GM12878 (cell line): Measurements from ENCODE around the gene NLRP10. TPM values are rescaled to one million over a fixed set of nuclear protein-coding genes. Genes with fewer than 3 reads are reported as not detected.

Experiments used
- ATAC-seq: fragments of 200-7000 bp; cut with Tn5 transposase; 3 replicates; pipeline ENCODE4 v1.9.1; 2020; ENCODE audit warnings: mild to moderate bottlenecking, moderate library complexity
- BruUV-seq: library from RNA; stranded (reverse); fragments of 400-500 nt; replicated peaks from 2 replicates; lab custom pipeline; 2021; lab: Mats Ljungman, UMichigan
- CTCF ChIA-PET: fragments of 300-600 bp; sonication (Branson Sonifier 250); formaldehyde crosslinking; extraction: SDS; loops from one replicate; lab custom pipeline; 2021; ENCODE audit warnings: inconsistent platforms; lab: Yijun Ruan, JAX
- POLR2A ChIA-PET: fragments of 350-600 bp; formaldehyde crosslinking; extraction: SDS; loops from one replicate; lab custom pipeline; 2021; ENCODE audit warnings: inconsistent platforms; lab: Charles Lee
- RAD21 ChIA-PET: fragments of 300-600 bp; sonication (Branson Sonifier 250); formaldehyde crosslinking; loops from one replicate; lab custom pipeline; 2023; ENCODE audit warnings: antibody characterized with exemption; ENCODE audit not compliant: unreplicated experiment; lab: Charles Lee
- SMC1A ChIA-PET: fragments of 300-600 bp; sonication (Branson Sonifier 250); formaldehyde crosslinking; loops from one replicate; lab custom pipeline; 2023; ENCODE audit not compliant: unreplicated experiment, uncharacterized antibody; lab: Charles Lee
- DNase-seq: peaks from one replicate; pipeline ENCODE4 v3.0.0-alpha.2; 2011; ENCODE audit warnings: low read depth, low spot score
- FAIRE-seq: peaks from 3 replicates; lab custom pipeline; 2011; peaks lifted over from hg19 to GRCh38; lab: Jason Lieb, UNC
- H2AFZ ChIP-seq: 2 replicates; pipeline ENCODE4 v1.6.0; 2011; ENCODE audit warnings: low read depth, low read length, control low read depth; ENCODE audit not compliant: control insufficient read depth
- H3K27ac ChIP-seq: 2 replicates; pipeline ENCODE4 v1.5.1; 2011; ENCODE audit warnings: control low read depth; ENCODE audit not compliant: control insufficient read depth, insufficient read depth
- H3K27me3 ChIP-seq, 2 experiments: replicated peaks in 1 of 2; 2 replicates each; pipeline versions ENCODE4 v1.6.0 to v1.6.1; 2011; ENCODE audit warnings: low read length in 1 of 2; ENCODE audit not compliant: control insufficient read depth in 2 of 2, insufficient read depth in 2 of 2
- H3K36me3 ChIP-seq, 2 experiments: 2 replicates each; pipeline ENCODE4 v1.5.1; 2011; ENCODE audit warnings: low read length in 1 of 2; ENCODE audit not compliant: control insufficient read depth in 2 of 2, insufficient read depth in 2 of 2
- H3K4me1 ChIP-seq: 2 replicates; pipeline ENCODE4 v1.6.1; 2011; ENCODE audit warnings: mild to moderate bottlenecking, low read length, moderate library complexity, mixed read lengths; ENCODE audit not compliant: control insufficient read depth, insufficient read depth
- H3K4me2 ChIP-seq: 2 replicates; pipeline ENCODE4 v1.6.0; 2011; ENCODE audit warnings: control low read depth; ENCODE audit not compliant: control insufficient read depth, insufficient read depth
- H3K4me3 ChIP-seq: fragments of 200-600 bp; sonication (generic); 2 replicates; pipeline ENCODE4 v1.5.1; 2016
- H3K79me2 ChIP-seq: 2 replicates; pipeline ENCODE4 v1.6.0; 2011; ENCODE audit warnings: low read length; ENCODE audit not compliant: control insufficient read depth, insufficient read depth
- H3K9ac ChIP-seq: 2 replicates; pipeline ENCODE4 v1.8.0; 2011; ENCODE audit warnings: low read length, control low read depth, mixed read lengths; ENCODE audit not compliant: control insufficient read depth, insufficient read depth
- H3K9me3 ChIP-seq: replicated peaks from 3 replicates; pipeline ENCODE4 v1.5.1; 2011; ENCODE audit warnings: mild to moderate bottlenecking, low read length; ENCODE audit not compliant: control insufficient read depth, insufficient read depth
- H4K20me1 ChIP-seq: 2 replicates; pipeline ENCODE4 v1.6.0; 2011; ENCODE audit not compliant: control insufficient read depth, insufficient read depth
- BMI1 ChIP-seq: fragments of 450-650 bp; IDR thresholded peaks from 2 replicates; pipeline ENCODE4 v1.6.1; 2016; ENCODE audit warnings: mild to moderate bottlenecking, moderate library complexity, borderline replicate concordance
- CEBPB ChIP-seq, 2 experiments: fragments of 150-350 bp in 1 of 2; IDR thresholded peaks; 2 replicates each; pipeline ENCODE4 v1.6.1; 2012 to 2014; ENCODE audit warnings: low read depth in 2 of 2, low read length in 2 of 2, borderline replicate concordance in 1 of 2, inconsistent platforms in 1 of 2
- EED ChIP-seq: sonication (generic); IDR thresholded peaks from 2 replicates; pipeline ENCODE4 v1.6.1; 2016; ENCODE audit warnings: antibody characterized with exemption, low read depth
- POU2F2 ChIP-seq: IDR thresholded peaks from 3 replicates; pipeline ENCODE4 v1.6.1; 2011; ENCODE audit warnings: low read depth, mild to moderate bottlenecking, low read length, borderline replicate concordance
- SREBF2 ChIP-seq: IDR thresholded peaks from 2 replicates; pipeline ENCODE4 v1.6.1; 2012; ENCODE audit warnings: mild to moderate bottlenecking, low read length
- STAT1 ChIP-seq: fragments of 450-650 bp; conservative IDR thresholded peaks from 2 replicates; pipeline ENCODE4 v1.6.1; 2014; ENCODE audit warnings: antibody characterized with exemption, mild to moderate bottlenecking
- TBL1XR1 ChIP-seq: IDR thresholded peaks from 2 replicates; pipeline ENCODE4 v1.6.1; 2012; ENCODE audit warnings: low read depth, low read length, improper control_type of control experiment
- ZNF384 ChIP-seq: IDR thresholded peaks from 2 replicates; pipeline ENCODE4 v1.6.1; 2012; ENCODE audit warnings: low read depth, mild to moderate bottlenecking, low read length, improper control_type of control experiment, borderline replicate concordance
- in situ Hi-C: fragments of 300-500 bp; cut with MboI; formaldehyde crosslinking; loops from 9 replicates; pipeline ENCODE4 v1.14.3; 2018; ENCODE audit warnings: mixed read lengths
- intact Hi-C: fragments of 100-400 bp; cut with micrococcal nuclease; formaldehyde crosslinking; loops from one replicate; pipeline ENCODE4 v1.14.2; 2022; ENCODE audit not compliant: unreplicated experiment
- polyA plus RNA-seq, 11 experiments: library from polyadenylated mRNA; depleted of rRNA in 4 of 11; unstranded in 6 of 11; stranded (reverse) in 5 of 11; fragments of >200 nt; fragmentation: Nextera tagmentation in 4 of 11; fragmentation: Illumina TruSeq in 1 of 11; extraction: Ambion mirVana in 4 of 11; extraction: Trizol in 1 of 11; gene quantifications; 1 replicate in 1 of 11; 2 replicates in 10 of 11; pipeline versions ENCODE4 v1.2.1 to v1.2.3, GENCODE V29; 2011 to 2016; ENCODE audit warnings: inconsistent platforms in 2 of 11, missing spikeins in 2 of 11, low read depth in 1 of 11
- total RNA-seq, 4 experiments: library from RNA; depleted of rRNA in 3 of 4; stranded (reverse); fragments of >200 nt in 3 of 4; fragmentation: Illumina TruSeq in 1 of 4; extraction: Trizol in 1 of 4; gene quantifications; 2 replicates each; pipeline versions ENCODE4 v1.2.1 to v1.2.3, GENCODE V29; 2013 to 2021
- TF ChIP-seq, protein P1 (sequence below): IDR thresholded peaks from 2 replicates; pipeline ENCODE4 v1.6.1; 2012; ENCODE audit warnings: mild to moderate bottlenecking, low read depth, low read length
- TF ChIP-seq, protein P2 (sequence below): fragments of 450-650 bp; IDR thresholded peaks from 2 replicates; pipeline ENCODE4 v1.6.1; 2017; ENCODE audit warnings: mild to moderate bottlenecking, moderate library complexity
- TF ChIP-seq, protein P3 (sequence below): fragments of 450-650 bp; formaldehyde crosslinking; IDR thresholded peaks from 2 replicates; pipeline ENCODE4 v1.4.0; 2020; ENCODE audit warnings: mild to moderate bottlenecking, moderate library complexity

Gene NLRP10
- total and polyA plus RNA-seq, 10 of the 15 experiments (the other 5 are each of a cell fraction or from before 2014, with no cell fraction given), result 0.04 TPM; not detected in 9

DNA sequence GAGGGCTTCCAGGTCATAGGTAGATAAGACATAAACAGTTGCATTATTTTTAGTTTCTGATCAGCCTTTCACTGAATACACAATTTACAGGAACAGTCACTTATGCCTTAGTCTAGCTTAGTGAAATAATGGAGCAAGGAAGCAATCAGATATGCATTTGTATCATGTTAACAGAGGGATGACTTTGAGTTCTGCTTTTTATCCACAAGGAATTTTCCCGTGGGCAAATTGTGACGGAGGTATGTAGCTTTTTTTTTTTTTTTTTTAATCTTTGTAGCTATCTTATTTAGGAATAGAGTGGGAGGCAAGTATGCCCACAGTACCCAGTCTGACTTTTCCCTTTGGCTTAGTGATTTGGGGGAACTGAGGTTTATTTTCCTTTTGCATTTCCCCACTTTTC, 3.4 kb upstream of the NLRP10 start (continued):
- TF ChIP-seq POU2F2 (no peak), SREBF2 (no peak), STAT1 (no peak), BMI1 (no peak), TBL1XR1 (no peak)
- TF ChIP-seq, protein P1, sequence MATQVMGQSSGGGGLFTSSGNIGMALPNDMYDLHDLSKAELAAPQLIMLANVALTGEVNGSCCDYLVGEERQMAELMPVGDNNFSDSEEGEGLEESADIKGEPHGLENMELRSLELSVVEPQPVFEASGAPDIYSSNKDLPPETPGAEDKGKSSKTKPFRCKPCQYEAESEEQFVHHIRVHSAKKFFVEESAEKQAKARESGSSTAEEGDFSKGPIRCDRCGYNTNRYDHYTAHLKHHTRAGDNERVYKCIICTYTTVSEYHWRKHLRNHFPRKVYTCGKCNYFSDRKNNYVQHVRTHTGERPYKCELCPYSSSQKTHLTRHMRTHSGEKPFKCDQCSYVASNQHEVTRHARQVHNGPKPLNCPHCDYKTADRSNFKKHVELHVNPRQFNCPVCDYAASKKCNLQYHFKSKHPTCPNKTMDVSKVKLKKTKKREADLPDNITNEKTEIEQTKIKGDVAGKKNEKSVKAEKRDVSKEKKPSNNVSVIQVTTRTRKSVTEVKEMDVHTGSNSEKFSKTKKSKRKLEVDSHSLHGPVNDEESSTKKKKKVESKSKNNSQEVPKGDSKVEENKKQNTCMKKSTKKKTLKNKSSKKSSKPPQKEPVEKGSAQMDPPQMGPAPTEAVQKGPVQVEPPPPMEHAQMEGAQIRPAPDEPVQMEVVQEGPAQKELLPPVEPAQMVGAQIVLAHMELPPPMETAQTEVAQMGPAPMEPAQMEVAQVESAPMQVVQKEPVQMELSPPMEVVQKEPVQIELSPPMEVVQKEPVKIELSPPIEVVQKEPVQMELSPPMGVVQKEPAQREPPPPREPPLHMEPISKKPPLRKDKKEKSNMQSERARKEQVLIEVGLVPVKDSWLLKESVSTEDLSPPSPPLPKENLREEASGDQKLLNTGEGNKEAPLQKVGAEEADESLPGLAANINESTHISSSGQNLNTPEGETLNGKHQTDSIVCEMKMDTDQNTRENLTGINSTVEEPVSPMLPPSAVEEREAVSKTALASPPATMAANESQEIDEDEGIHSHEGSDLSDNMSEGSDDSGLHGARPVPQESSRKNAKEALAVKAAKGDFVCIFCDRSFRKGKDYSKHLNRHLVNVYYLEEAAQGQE, result no peak

DNA sequence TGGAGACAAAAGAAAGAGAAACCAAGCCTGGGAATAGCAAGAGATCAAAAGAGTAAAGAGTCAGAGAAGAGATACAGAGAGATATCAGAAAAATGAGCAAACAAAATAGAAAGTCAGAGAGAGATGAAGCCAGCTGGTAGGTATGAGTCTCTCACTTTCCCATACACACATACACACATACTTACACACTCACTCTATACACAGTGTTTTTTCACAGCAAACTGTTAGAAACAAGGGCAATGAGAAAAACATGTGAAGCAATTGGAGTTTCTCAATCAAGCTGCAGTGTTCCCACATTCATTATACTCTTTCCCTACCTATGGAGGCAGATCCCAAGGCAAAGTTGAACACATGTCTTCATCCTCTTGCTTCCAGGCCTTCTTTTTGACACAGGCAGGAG, 2.6 kb upstream of the NLRP10 start:
- in situ Hi-C loops (no loop called here), intact Hi-C loops (no loop called here)
- ChIA-PET SMC1A (interaction anchor here (0.9 kb wide), 1 partner anchor 15 kb away, joined by 3 read pairs; no protein-coding TSS in a partner anchor), POLR2A (no interaction called here), RAD21 (no interaction called here), CTCF (interaction anchor here (2.6 kb wide), 1 partner anchor 19 kb away, joined by 14 read pairs; the partner anchor contains the start of gene EIF3F)
- H2AFZ ChIP-seq, result no peak overlapping the region
- H3K27ac ChIP-seq, result no peak overlapping the region
- H4K20me1 ChIP-seq, result no peaks in the 10 kb centered on the region
- FAIRE-seq (no peak), DNase-seq (no peak), ATAC-seq (no peak)
- H3K4me1 ChIP-seq, result no peaks in the 10 kb centered on the region
- no peaks in the 10 kb centered on the region for H3K9me3 ChIP-seq
- H3K79me2 ChIP-seq, result no peaks in the 10 kb centered on the region
- no TSS peak for BruUV-seq
- H3K4me3 ChIP-seq, result no peak overlapping the region
- H3K36me3 ChIP-seq, result no peaks in the 10 kb centered on the region
- H3K4me2 ChIP-seq, result no peak overlapping the region
- H3K27me3 ChIP-seq, result peaks cover 0 to 1% of the 10 kb centered on the region in 2 experiments; a peak in 1 of 4 replicates
- H3K9ac ChIP-seq, result no peak overlapping the region
- TF ChIP-seq, protein P2, sequence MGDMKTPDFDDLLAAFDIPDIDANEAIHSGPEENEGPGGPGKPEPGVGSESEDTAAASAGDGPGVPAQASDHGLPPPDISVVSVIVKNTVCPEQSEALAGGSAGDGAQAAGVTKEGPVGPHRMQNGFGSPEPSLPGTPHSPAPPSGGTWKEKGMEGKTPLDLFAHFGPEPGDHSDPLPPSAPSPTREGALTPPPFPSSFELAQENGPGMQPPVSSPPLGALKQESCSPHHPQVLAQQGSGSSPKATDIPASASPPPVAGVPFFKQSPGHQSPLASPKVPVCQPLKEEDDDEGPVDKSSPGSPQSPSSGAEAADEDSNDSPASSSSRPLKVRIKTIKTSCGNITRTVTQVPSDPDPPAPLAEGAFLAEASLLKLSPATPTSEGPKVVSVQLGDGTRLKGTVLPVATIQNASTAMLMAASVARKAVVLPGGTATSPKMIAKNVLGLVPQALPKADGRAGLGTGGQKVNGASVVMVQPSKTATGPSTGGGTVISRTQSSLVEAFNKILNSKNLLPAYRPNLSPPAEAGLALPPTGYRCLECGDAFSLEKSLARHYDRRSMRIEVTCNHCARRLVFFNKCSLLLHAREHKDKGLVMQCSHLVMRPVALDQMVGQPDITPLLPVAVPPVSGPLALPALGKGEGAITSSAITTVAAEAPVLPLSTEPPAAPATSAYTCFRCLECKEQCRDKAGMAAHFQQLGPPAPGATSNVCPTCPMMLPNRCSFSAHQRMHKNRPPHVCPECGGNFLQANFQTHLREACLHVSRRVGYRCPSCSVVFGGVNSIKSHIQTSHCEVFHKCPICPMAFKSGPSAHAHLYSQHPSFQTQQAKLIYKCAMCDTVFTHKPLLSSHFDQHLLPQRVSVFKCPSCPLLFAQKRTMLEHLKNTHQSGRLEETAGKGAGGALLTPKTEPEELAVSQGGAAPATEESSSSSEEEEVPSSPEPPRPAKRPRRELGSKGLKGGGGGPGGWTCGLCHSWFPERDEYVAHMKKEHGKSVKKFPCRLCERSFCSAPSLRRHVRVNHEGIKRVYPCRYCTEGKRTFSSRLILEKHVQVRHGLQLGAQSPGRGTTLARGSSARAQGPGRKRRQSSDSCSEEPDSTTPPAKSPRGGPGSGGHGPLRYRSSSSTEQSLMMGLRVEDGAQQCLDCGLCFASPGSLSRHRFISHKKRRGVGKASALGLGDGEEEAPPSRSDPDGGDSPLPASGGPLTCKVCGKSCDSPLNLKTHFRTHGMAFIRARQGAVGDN, result no peak
- TF ChIP-seq ZNF384, result no peak
- TF ChIP-seq EED, result no peak
- TF ChIP-seq CEBPB (IDR thresholded peaks at IDR 0.05; ENCODE audit: borderline replicate concordance in 1 of 2, low read depth in 2 of 2, low read length in 2 of 2), result no peak
- TF ChIP-seq, protein P3, sequence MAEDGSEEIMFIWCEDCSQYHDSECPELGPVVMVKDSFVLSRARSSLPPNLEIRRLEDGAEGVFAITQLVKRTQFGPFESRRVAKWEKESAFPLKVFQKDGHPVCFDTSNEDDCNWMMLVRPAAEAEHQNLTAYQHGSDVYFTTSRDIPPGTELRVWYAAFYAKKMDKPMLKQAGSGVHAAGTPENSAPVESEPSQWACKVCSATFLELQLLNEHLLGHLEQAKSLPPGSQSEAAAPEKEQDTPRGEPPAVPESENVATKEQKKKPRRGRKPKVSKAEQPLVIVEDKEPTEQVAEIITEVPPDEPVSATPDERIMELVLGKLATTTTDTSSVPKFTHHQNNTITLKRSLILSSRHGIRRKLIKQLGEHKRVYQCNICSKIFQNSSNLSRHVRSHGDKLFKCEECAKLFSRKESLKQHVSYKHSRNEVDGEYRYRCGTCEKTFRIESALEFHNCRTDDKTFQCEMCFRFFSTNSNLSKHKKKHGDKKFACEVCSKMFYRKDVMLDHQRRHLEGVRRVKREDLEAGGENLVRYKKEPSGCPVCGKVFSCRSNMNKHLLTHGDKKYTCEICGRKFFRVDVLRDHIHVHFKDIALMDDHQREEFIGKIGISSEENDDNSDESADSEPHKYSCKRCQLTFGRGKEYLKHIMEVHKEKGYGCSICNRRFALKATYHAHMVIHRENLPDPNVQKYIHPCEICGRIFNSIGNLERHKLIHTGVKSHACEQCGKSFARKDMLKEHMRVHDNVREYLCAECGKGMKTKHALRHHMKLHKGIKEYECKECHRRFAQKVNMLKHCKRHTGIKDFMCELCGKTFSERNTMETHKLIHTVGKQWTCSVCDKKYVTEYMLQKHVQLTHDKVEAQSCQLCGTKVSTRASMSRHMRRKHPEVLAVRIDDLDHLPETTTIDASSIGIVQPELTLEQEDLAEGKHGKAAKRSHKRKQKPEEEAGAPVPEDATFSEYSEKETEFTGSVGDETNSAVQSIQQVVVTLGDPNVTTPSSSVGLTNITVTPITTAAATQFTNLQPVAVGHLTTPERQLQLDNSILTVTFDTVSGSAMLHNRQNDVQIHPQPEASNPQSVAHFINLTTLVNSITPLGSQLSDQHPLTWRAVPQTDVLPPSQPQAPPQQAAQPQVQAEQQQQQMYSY (CRISPR knock-in tag), result no peak
